ENCODE measurements around the gene DENND5B. TPM values are rescaled to one million over a fixed set of nuclear protein-coding genes. Genes with fewer than 3 reads are reported as not detected.

DENND5B gene
- total and polyA plus RNA-seq, 2 of the 4 experiments (the other 2 are of a cell fraction), result 5.5 to 13.4 TPM

- no peak overlapping the region for H2AFZ ChIP-seq (replicated peaks; ENCODE audit: low read length, poor library complexity)
- H2AK5ac ChIP-seq (ENCODE audit: low read depth, low read length), result no peak overlapping the region
- no peaks in the 10 kb centered on the region for H4K20me1 ChIP-seq (ENCODE audit: insufficient read depth, low read length)
- no peak overlapping the region for H3K9ac ChIP-seq (ENCODE audit: low read depth, low read length)
- POLR2A ChIA-PET (ENCODE audit: unreplicated experiment), result no interaction called here
- in situ Hi-C loops (cut with MboI; ENCODE audit: low sequenced_read_pairs) (no loop called here), dilution Hi-C loops (cut with HindIII; ENCODE audit: low sequenced_read_pairs, unreplicated experiment) (no loop called here), intact Hi-C loops (cut with micrococcal nuclease) (no loop called here)
- no TSS peak for BruUV-seq (replicated peaks)
- CTCF ChIA-PET, result no interaction called here
- no peak overlapping the region for H3K4me3 ChIP-seq (ENCODE audit: insufficient read depth, low read depth, low read length)
- DNase-seq (peak; percentile 19), ATAC-seq (ENCODE audit: low read depth) (no peak)
- H3K4ac ChIP-seq (ENCODE audit: low read depth, low read length), result no peak overlapping the region
- no peak overlapping the region for H2BK20ac ChIP-seq (ENCODE audit: low read depth, low read length)
- H3K23ac ChIP-seq (ENCODE audit: low read depth, low read length), result no peak overlapping the region
- H4K5ac ChIP-seq (ENCODE audit: low read depth, low read length), result no peak overlapping the region
- H3K79me1 ChIP-seq (ENCODE audit: low read depth in 1 of 2, low read length in 2 of 2), result peaks cover under 1 to 14% of the 10 kb centered on the region in 2 experiments
- no peak overlapping the region for H3K27ac ChIP-seq (ENCODE audit: insufficient read depth, low read length)
- no peak overlapping the region for H4K8ac ChIP-seq (ENCODE audit: low read depth in 2 of 2, low read length in 2 of 2)
- H3K9me1 ChIP-seq (ENCODE audit: insufficient read depth, low read length), result 0 out of 2 replicates have a peak, but pooled peaks cover 2% of the 10 kb centered on the region
- H3K14ac ChIP-seq (replicated peaks; ENCODE audit: low read depth, low read length), result no peak overlapping the region
- H2BK15ac ChIP-seq (ENCODE audit: low read depth, low read length), result no peak overlapping the region
- H3K27me3 ChIP-seq (ENCODE audit: control insufficient read depth, insufficient read depth, low read length), result no peaks in the 10 kb centered on the region
- TF ChIP-seq NFE2L2 (IDR thresholded peaks at IDR 0.05; ENCODE audit: low read depth, low read length), result no peak
- no peak for TF ChIP-seq RCOR1 (IDR thresholded peaks at IDR 0.05; ENCODE audit: insufficient replicate concordance, low read length)
- no peak for TF ChIP-seq CEBPB (IDR thresholded peaks at IDR 0.05; ENCODE audit: low read depth, low read length)
- TF ChIP-seq, protein P1, sequence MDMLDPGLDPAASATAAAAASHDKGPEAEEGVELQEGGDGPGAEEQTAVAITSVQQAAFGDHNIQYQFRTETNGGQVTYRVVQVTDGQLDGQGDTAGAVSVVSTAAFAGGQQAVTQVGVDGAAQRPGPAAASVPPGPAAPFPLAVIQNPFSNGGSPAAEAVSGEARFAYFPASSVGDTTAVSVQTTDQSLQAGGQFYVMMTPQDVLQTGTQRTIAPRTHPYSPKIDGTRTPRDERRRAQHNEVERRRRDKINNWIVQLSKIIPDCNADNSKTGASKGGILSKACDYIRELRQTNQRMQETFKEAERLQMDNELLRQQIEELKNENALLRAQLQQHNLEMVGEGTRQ (IDR thresholded peaks at IDR 0.05; ENCODE audit: low read depth, low read length), result no peak
- TF ChIP-seq CHD1 (IDR thresholded peaks at IDR 0.05; ENCODE audit: low read depth, low read length), result no peak
- no peak for TF ChIP-seq ELK1 (IDR thresholded peaks at IDR 0.05; ENCODE audit: borderline replicate concordance, low read depth, low read length)
- no peak for TF ChIP-seq BHLHE40 (IDR thresholded peaks at IDR 0.05; ENCODE audit: low read depth, low read length)
- TF ChIP-seq MXI1 (IDR thresholded peaks at IDR 0.05; ENCODE audit: borderline replicate concordance, low read depth, low read length), result no peak
- no peak for TF ChIP-seq MAZ (IDR thresholded peaks at IDR 0.05; ENCODE audit: borderline replicate concordance, low read depth, low read length)
- TF ChIP-seq, protein P2, sequence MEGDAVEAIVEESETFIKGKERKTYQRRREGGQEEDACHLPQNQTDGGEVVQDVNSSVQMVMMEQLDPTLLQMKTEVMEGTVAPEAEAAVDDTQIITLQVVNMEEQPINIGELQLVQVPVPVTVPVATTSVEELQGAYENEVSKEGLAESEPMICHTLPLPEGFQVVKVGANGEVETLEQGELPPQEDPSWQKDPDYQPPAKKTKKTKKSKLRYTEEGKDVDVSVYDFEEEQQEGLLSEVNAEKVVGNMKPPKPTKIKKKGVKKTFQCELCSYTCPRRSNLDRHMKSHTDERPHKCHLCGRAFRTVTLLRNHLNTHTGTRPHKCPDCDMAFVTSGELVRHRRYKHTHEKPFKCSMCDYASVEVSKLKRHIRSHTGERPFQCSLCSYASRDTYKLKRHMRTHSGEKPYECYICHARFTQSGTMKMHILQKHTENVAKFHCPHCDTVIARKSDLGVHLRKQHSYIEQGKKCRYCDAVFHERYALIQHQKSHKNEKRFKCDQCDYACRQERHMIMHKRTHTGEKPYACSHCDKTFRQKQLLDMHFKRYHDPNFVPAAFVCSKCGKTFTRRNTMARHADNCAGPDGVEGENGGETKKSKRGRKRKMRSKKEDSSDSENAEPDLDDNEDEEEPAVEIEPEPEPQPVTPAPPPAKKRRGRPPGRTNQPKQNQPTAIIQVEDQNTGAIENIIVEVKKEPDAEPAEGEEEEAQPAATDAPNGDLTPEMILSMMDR (conservative IDR thresholded peaks at IDR 0.05; ENCODE audit: low read depth, low read length), result no peak
- TF ChIP-seq RAD21 (IDR thresholded peaks at IDR 0.05; ENCODE audit: low read length), result no peak
- TF ChIP-seq POLR2A (IDR thresholded peaks at IDR 0.05; ENCODE audit: low read depth, low read length), result no peak
- no peak for TF ChIP-seq FOS (IDR thresholded peaks at IDR 0.05; ENCODE audit: low read depth, low read length)
- TF ChIP-seq RFX5 (IDR thresholded peaks at IDR 0.05; ENCODE audit: low read depth, low read length), result no peak
- TF ChIP-seq MAFK (IDR thresholded peaks at IDR 0.05; ENCODE audit: low read depth, low read length), result no peak
- TF ChIP-seq SMC3 (IDR thresholded peaks at IDR 0.05; ENCODE audit: low read depth, low read length), result no peak
- H3K9me3 ChIP-seq (ENCODE audit: control insufficient read depth, insufficient read depth, low read length), result no peaks in the 10 kb centered on the region
- peaks cover 3% of the 10 kb centered on the region for H3K4me1 ChIP-seq (ENCODE audit: control insufficient read depth, insufficient read depth, low read length)
- H2BK120ac ChIP-seq (ENCODE audit: low read depth, low read length), result no peak overlapping the region
- H3K18ac ChIP-seq (ENCODE audit: low read depth, low read length), result no peak overlapping the region
- WGBS, 2 experiments (ENCODE audit: extremely low coverage in 2 of 2, insufficient read length in 1 of 2), result no CpG with 5 or more reads among the region's 4 CpGs
- no peak overlapping the region for H3K4me2 ChIP-seq (ENCODE audit: low read depth, low read length)
- H2AK9ac ChIP-seq (replicated peaks; ENCODE audit: low read depth, low read length, poor library complexity), result no peak overlapping the region
- H3K56ac ChIP-seq (ENCODE audit: extremely low read depth, insufficient read depth, low read length), result no peak overlapping the region
- H3K36me3 ChIP-seq (ENCODE audit: control insufficient read depth, insufficient read depth, low read length), result no peaks in the 10 kb centered on the region
- H2BK5ac ChIP-seq (ENCODE audit: low read depth, low read length, poor library complexity, severe bottlenecking), result no peak overlapping the region
- no peak overlapping the region for H4K91ac ChIP-seq (ENCODE audit: insufficient read depth, low read depth, low read length)
Measured at GRCh38 chr12:31498424-31498823, 92.5 kb downstream of the DENND5B start.

Measured in IMR-90 (cell line).